Esophagus (tissue), 2 donors: ENCODE data around the gene MPST. TPM values are rescaled to one million over a fixed set of nuclear protein-coding genes. Genes with fewer than 3 reads are reported as not detected.

ENCODE experiments used
- H3K27ac ChIP-seq, 2 donors: one replicate each; pipeline ENCODE4 v1.5.1; 2013; ENCODE audit warnings: low read depth in 2 of 2, mild to moderate bottlenecking in 2 of 2, inconsistent platforms in 1 of 2, low read length in 1 of 2, moderate library complexity in 1 of 2
- H3K27me3 ChIP-seq, 2 donors: one replicate each; pipeline ENCODE4 v1.6.1; 2013; ENCODE audit warnings: low read length in 2 of 2, control low read depth in 1 of 2, mild to moderate bottlenecking in 1 of 2; ENCODE audit not compliant: insufficient read depth in 2 of 2, control insufficient read depth in 1 of 2
- H3K36me3 ChIP-seq, 2 donors: one replicate each; pipeline ENCODE4 v1.6.1; 2013; ENCODE audit warnings: low read length in 1 of 2; ENCODE audit not compliant: control insufficient read depth in 2 of 2, insufficient read depth in 2 of 2
- H3K4me1 ChIP-seq, 2 donors: one replicate each; pipeline ENCODE4 v1.6.1; 2013; ENCODE audit warnings: low read length in 1 of 2; ENCODE audit not compliant: control insufficient read depth in 2 of 2, insufficient read depth in 2 of 2
- H3K4me3 ChIP-seq, 2 donors: one replicate each; pipeline ENCODE4 v1.5.1; 2013; ENCODE audit warnings: low read length in 2 of 2, mild to moderate bottlenecking in 2 of 2, low read depth in 1 of 2, moderate library complexity in 1 of 2
- H3K9me3 ChIP-seq, 2 donors: one replicate each; pipeline ENCODE4 v1.6.1; 2013; ENCODE audit warnings: mild to moderate bottlenecking in 2 of 2, low read depth in 1 of 2, low read length in 1 of 2, moderate library complexity in 1 of 2; ENCODE audit not compliant: control insufficient read depth in 2 of 2, insufficient read depth in 1 of 2
- WGBS, 2 donors: extraction: QIAGEN DNeasy Blood & Tissue Kit; methylation state at CpG; one replicate each; pipeline ENCODE4 v1.1.7; 2013; 5-methylcytosine and 5-hydroxymethylcytosine counted together
- polyA plus RNA-seq, 2 donors: library from polyadenylated mRNA; stranded (reverse); fragments of 200-250 nt; gene quantifications; one replicate each; pipeline ENCODE4 v1.2.3, GENCODE V29; 2013
- donor health status: healthy with polysubstance abuse.
- donor health status: Bipolar disorder and iron deficiency.

The MPST gene
- polyA plus RNA-seq, 2 donors, result 104 to 147 TPM

- no peak overlapping the region for H3K27ac ChIP-seq
- H3K9me3 ChIP-seq, result no peaks in the 10 kb centered on the region
- H3K4me1 ChIP-seq, result peaks cover 0 to 19% of the 10 kb centered on the region in 2 donors
- H3K27me3 ChIP-seq, result no peaks in the 10 kb centered on the region
- peaks cover 0 to 38% of the 10 kb centered on the region in 2 donors for H3K36me3 ChIP-seq
- 90 to 91% methylated on average over 22 of the region's 22 CpGs for WGBS, 2 donors
- no peak overlapping the region for H3K4me3 ChIP-seq
Measured at GRCh38 chr22:37028692-37029674, 9.4 kb downstream of the MPST start.

GRCh38 chr22:37030560-37031281 lies 11.2 kb downstream of the MPST start:
- peaks cover 0 to 11% of the 10 kb centered on the region in 2 donors for H3K4me1 ChIP-seq
- H3K27me3 ChIP-seq, result no peaks in the 10 kb centered on the region
- H3K4me3 ChIP-seq, result no peak overlapping the region
- no peak overlapping the region for H3K27ac ChIP-seq
- peaks cover 0 to 27% of the 10 kb centered on the region in 2 donors for H3K36me3 ChIP-seq
- H3K9me3 ChIP-seq, result no peaks in the 10 kb centered on the region
- WGBS, 2 donors, result 77 to 82% methylated on average over 14 of the region's 14 CpGs

- peaks cover 0 to 8% of the 10 kb centered on the region in 2 donors for H3K4me1 ChIP-seq
- H3K4me3 ChIP-seq, result no peak overlapping the region
- H3K27ac ChIP-seq, result peak overlapping the region; percentile 86 to 92
- 41 to 44% methylated on average over 2 of the region's 2 CpGs for WGBS, 2 donors
- H3K36me3 ChIP-seq, result peaks cover 0 to 17% of the 10 kb centered on the region in 2 donors
- no peaks in the 10 kb centered on the region for H3K27me3 ChIP-seq
- H3K9me3 ChIP-seq, result no peaks in the 10 kb centered on the region
Measured at GRCh38 chr22:37032134-37032534, 12.6 kb downstream of the MPST start.

- Histone ChIP-seq H3K36me3 (peaks cover 0 to 15% of the 10 kb centered on the region in 2 donors), H3K4me3 (no peak overlapping the region), H3K9me3 (no peaks in the 10 kb centered on the region), H3K27me3 (no peaks in the 10 kb centered on the region), H3K27ac (peak overlapping the region; percentile 86 to 92), H3K4me1 (peaks cover 0 to 8% of the 10 kb centered on the region in 2 donors)
- WGBS, 2 donors, result 36 to 41% methylated on average over 18 of the region's 18 CpGs
Measured at GRCh38 chr22:37032535-37033460, 13.3 kb downstream of the MPST start.

- H3K27me3 ChIP-seq, result no peaks in the 10 kb centered on the region
- no peak overlapping the region for H3K4me3 ChIP-seq
- no peaks in the 10 kb centered on the region for H3K9me3 ChIP-seq
- H3K4me1 ChIP-seq, result peaks cover 0 to 8% of the 10 kb centered on the region in 2 donors
- peaks cover 0 to 15% of the 10 kb centered on the region in 2 donors for H3K36me3 ChIP-seq
- H3K27ac ChIP-seq, result peak overlapping the region in 1 of 2 donors; percentile 26
- 87 to 89% methylated on average over 23 of the region's 23 CpGs for WGBS, 2 donors
Measured at GRCh38 chr22:37033605-37034430, 14.3 kb downstream of the MPST start.

GRCh38 chr22:37036655-37037377 lies 17.3 kb downstream of the MPST start:
- Histone ChIP-seq H3K36me3 (no peaks in the 10 kb centered on the region), H3K27me3 (no peaks in the 10 kb centered on the region), H3K4me1 (peaks cover 0 to 3% of the 10 kb centered on the region in 2 donors), H3K4me3 (no peak overlapping the region), H3K27ac (no peak overlapping the region), H3K9me3 (no peaks in the 10 kb centered on the region)
- WGBS, 2 donors, result 83 to 88% methylated on average over 11 of the region's 11 CpGs

GRCh38 chr22:37037669-37038068 lies 18.1 kb downstream of the MPST start:
- 69 to 72% methylated on average over 14 of the region's 14 CpGs for WGBS, 2 donors
- Histone ChIP-seq H3K4me1 (peaks cover 0 to 3% of the 10 kb centered on the region in 2 donors), H3K27ac (no peak overlapping the region), H3K9me3 (no peaks in the 10 kb centered on the region), H3K4me3 (no peak overlapping the region), H3K36me3 (no peaks in the 10 kb centered on the region), H3K27me3 (no peaks in the 10 kb centered on the region)

- 89 to 92% methylated on average over 2 of the region's 2 CpGs for WGBS, 2 donors
- Histone ChIP-seq H3K36me3 (no peaks in the 10 kb centered on the region), H3K4me1 (peaks cover 0 to 3% of the 10 kb centered on the region in 2 donors), H3K27ac (no peak overlapping the region), H3K9me3 (no peaks in the 10 kb centered on the region), H3K4me3 (no peak overlapping the region), H3K27me3 (no peaks in the 10 kb centered on the region)
Measured at GRCh38 chr22:37039466-37039865, 19.9 kb downstream of the MPST start.
